Measurements from ENCODE around the gene ENG.
"Not testable (repeated sequence)": the region's sequence is repeated elsewhere in the genome, so short reads cannot be mapped to it uniquely, and the experiment has no call there.

The ENG gene

DNA sequence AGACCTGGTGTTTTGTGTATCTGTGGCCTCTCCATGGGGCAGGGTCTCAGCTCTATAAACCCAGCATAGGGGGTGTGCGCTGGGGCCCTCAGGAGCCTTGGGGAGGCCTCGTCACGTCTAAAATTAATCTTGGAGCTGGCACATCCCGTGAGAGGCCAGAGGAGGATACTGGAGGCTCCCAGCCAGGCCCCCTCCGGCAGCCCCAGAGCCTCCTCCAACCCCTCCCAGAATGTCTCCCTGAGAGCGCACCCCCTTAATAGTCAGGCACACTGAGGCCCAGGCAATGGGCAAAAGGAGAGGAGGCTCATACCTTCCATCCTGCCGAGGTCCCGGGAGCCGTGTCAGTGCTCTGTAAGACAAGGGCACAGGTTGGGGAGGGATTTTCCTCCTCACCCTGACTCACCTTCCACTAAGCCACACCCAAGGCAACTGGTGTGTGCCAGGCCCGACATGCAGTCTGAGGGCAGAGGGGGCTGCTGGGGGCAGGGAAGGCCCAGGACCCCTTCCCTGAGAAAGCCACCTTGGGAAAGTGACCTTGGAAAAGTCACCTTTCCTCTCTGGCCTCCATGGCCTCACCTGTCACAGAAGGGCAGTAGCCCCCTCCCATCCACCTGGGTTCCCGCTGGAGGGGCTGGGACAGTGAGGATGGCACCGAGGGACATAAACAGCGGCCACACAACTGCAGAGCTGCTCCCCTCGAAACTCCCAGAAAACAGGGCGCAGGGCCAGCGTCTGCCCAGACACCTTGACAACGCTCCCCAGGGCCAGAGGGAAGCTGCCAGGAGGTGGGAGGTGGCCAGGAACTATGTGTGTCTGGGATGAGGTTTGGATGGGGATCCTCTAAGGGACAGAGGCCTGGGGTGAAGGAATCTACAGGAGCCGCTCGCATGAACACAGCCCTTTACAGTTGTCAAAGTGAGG, 20.1 kb upstream of the ENG start:
- TF ChIP-seq, protein P1, sequence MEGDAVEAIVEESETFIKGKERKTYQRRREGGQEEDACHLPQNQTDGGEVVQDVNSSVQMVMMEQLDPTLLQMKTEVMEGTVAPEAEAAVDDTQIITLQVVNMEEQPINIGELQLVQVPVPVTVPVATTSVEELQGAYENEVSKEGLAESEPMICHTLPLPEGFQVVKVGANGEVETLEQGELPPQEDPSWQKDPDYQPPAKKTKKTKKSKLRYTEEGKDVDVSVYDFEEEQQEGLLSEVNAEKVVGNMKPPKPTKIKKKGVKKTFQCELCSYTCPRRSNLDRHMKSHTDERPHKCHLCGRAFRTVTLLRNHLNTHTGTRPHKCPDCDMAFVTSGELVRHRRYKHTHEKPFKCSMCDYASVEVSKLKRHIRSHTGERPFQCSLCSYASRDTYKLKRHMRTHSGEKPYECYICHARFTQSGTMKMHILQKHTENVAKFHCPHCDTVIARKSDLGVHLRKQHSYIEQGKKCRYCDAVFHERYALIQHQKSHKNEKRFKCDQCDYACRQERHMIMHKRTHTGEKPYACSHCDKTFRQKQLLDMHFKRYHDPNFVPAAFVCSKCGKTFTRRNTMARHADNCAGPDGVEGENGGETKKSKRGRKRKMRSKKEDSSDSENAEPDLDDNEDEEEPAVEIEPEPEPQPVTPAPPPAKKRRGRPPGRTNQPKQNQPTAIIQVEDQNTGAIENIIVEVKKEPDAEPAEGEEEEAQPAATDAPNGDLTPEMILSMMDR (IDR thresholded peaks at IDR 0.05; ENCODE audit: control insufficient read depth, extremely low read depth, insufficient read depth) = no peak
- DNase-seq (ENCODE audit: low read depth) = no peak
- H3K4me3 ChIP-seq (ENCODE audit: low read depth, low read length) = no peak overlapping the region

DNA sequence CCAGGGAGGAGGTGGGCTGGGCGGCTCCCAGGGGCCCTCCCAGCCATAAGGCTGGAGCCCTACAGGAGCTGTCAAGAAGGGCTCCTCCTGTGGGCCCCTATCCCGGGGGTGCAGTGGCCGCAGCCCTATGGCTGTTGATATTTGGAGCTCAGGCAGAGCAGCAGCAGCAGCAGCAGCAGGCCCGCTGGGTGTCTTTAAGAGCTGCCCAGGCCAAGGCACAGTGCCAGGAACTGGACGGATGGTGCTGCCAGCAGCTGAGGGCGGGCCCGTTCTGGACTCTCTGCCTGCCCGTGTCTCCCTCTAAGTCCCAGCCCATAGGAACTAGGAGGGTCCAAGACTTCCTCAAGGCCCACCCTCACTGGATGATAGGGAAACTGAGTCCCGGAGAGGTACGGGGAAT, 19.4 kb upstream of the ENG start:
- TF ChIP-seq, protein P1 (IDR thresholded peaks at IDR 0.05; ENCODE audit: control insufficient read depth, extremely low read depth, insufficient read depth) = no peak
- DNase-seq (ENCODE audit: low read depth) = peak; percentile 51
- H3K4me3 ChIP-seq (ENCODE audit: low read depth, low read length) = no peak overlapping the region

DNA sequence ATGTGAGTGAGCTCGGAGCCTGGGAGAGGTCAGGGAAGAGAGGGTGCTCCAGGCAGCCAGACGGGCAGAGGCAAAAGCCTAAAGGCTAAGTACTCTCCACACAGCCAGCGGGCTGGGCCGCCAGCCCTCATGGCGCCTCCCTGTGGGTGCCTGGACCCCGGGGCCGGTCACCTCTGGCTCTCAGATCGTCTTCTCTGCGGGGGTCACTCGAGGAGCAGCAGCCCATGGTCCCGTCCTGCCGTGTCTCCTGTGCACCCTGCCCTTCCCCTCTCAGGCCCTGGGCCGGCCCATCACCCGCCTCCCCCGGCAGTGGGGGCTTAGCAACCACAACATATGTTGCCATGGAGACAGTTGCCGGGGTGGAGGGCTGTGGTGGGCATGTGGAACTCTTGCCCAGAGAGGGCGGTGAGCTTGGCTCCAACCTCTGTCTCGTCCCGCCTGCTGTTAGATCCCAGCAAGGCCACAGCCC, 18.8 kb upstream of the ENG start:
- TF ChIP-seq, protein P1 (IDR thresholded peaks at IDR 0.05; ENCODE audit: control insufficient read depth, extremely low read depth, insufficient read depth) = no peak
- no peak overlapping the region for H3K4me3 ChIP-seq (ENCODE audit: low read depth, low read length)
- DNase-seq (ENCODE audit: low read depth) = no peak

DNA sequence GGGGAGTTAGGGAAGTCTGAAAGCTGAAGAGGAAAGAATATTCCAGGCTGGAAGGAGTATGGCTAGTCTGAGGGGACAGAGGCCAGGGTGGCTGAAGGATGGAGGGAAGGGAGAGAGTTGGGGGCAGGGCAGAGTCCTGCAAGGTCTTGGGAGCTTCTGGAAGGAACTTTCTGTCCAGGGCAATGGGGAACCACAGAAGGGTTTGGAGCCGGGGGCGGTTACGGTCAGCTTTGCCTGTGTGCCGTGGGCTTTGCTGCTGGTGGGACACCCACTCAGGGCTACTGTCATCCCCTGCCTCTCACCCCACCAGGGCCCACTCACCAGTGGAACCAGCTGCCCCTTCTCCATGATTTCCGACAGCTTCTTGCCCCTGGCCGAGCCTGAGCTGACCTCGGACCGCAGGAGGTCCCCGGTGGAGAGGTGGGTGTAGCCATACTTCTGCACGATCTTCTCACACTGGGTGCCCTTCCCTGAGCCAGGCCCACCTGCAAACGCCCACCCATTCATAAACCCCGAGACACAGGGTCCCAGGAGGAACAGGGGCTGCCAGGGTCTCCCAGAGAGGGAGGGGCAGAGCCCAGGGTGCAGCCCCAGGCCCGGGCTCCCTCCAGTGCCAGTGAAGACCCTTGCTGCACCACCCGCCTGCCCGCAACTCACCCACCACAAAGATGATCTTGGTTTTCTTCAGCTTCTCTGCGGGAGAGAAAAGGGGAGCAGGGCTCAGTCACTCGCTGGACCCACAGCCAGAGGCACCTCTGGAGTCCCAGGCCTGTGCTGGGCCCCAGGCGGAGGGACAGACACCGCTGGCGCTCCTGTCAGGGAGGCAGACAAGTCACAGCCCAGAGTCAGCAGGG, 18.1 kb upstream of the ENG start:
- no peak overlapping the region for H3K4me3 ChIP-seq (ENCODE audit: low read depth, low read length)
- no peak for DNase-seq (ENCODE audit: low read depth)
- TF ChIP-seq, protein P1 (IDR thresholded peaks at IDR 0.05; ENCODE audit: control insufficient read depth, extremely low read depth, insufficient read depth) = no peak

DNA sequence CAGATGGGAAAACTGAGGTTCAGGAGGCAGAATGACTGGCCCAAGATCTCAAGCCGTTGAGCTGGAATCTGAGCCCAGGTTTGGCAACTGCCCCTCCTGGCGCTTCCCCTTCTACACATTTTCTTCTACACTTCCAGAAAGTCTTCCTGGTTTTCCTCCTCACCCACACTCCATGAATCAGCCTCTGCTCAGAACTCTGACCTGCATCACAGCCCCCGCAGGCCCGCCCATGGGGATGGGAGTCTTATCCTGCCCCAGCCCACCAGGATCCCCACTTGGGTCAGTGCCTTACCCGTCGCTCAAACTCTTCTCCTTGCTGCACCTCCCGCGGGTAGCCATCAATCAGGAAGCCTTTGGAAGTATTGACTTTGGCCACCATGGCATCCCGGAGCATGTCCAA, 17.1 kb upstream of the ENG start:
- TF ChIP-seq, protein P1 (IDR thresholded peaks at IDR 0.05; ENCODE audit: control insufficient read depth, extremely low read depth, insufficient read depth) = no peak
- no peak for DNase-seq (ENCODE audit: low read depth)
- no peak overlapping the region for H3K4me3 ChIP-seq (ENCODE audit: low read depth, low read length)

DNA sequence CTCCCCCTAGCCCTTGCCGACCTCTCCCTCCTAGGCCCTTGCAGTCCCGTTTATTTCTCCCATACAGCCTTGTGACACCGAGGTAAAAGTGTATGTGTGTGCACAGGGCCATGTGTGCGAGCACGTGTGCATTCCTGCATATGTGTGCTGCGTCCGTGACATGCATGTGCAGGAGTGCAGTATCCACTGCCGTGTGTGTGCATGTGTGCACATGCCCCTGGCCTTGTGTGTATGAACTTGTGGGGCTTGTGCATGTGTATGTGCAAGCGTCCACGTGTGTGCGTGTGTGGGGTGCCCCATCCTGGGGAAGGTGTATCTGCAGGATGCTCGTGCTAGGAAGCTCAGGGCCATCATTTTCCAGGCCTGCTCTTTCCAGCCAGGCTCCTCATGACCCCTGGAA, 16.4 kb upstream of the ENG start:
- no peak overlapping the region for H3K4me3 ChIP-seq (ENCODE audit: low read depth, low read length)
- TF ChIP-seq, protein P1 (IDR thresholded peaks at IDR 0.05; ENCODE audit: control insufficient read depth, extremely low read depth, insufficient read depth) = no peak
- no peak for DNase-seq (ENCODE audit: low read depth)

DNA sequence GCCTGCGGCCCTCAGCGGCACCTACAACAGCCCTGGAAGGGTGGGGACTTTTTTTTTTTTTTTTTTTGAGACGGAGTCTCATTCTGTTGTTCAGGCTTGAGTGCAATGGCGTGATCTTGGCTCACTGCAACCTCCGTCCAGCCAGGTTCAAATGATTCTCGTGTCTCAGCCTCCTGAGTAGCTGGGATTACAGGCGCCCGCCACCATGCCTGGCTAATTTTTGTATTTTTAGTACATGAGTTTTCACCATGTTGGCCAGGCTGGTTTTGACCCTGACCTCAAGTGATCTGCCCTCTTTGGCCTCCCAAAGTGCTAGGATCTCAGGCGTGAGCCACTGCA, 15.7 kb upstream of the ENG start:
- not testable (repeated sequence) for H3K4me3 ChIP-seq (ENCODE audit: low read depth, low read length); DNase-seq (ENCODE audit: low read depth)

All from LNCaP clone FGC (cell line).